Type B pancreatic cell (in vitro differentiated cells): ENCODE results near the gene CGNL1. TPM values are rescaled to one million over a fixed set of nuclear protein-coding genes. Genes with fewer than 3 reads are reported as not detected.

Experiments
- DNase-seq: peaks from one replicate; pipeline ENCODE4 v3.0.0; 2021; ENCODE audit warnings: mixed read lengths; ENCODE audit not compliant: unreplicated experiment; ENCODE audit errors: extremely low spot score
- H3K27ac Mint-ChIP-seq: 2 replicates; pipeline ENCODE4 v1.8.0; 2021; ENCODE audit warnings: mild to moderate bottlenecking, mixed read lengths
- H3K27me3 Mint-ChIP-seq: 2 replicates; pipeline ENCODE4 v1.8.0; 2021; ENCODE audit warnings: mixed read lengths
- H3K36me3 Mint-ChIP-seq: 2 replicates; pipeline ENCODE4 v1.8.0; 2021; ENCODE audit warnings: mixed read lengths
- H3K4me1 Mint-ChIP-seq: one replicate; pipeline ENCODE4 v1.8.0; 2021; ENCODE audit warnings: mixed read lengths; ENCODE audit not compliant: unreplicated experiment
- H3K4me3 Mint-ChIP-seq: 2 replicates; pipeline ENCODE4 v1.8.0; 2021; ENCODE audit warnings: mild to moderate bottlenecking, mixed read lengths
- H3K9me3 Mint-ChIP-seq: 2 replicates; pipeline ENCODE4 v1.8.0; 2021; ENCODE audit warnings: mixed read lengths
- total RNA-seq: library from RNA; stranded (reverse); gene quantifications from 2 replicates; pipeline ENCODE4 v1.2.1, GENCODE V29; 2021; ENCODE audit warnings: low replicate concordance
- TF ChIP-seq, protein P1 (sequence below): fragments of 200-600 bp; sonication (generic); conservative IDR thresholded peaks from 2 replicates; pipeline ENCODE4 v1.5.0; 2021; ENCODE audit warnings: antibody characterized with exemption, mild to moderate bottlenecking

The CGNL1 gene
- total RNA-seq, 1 donor from 2014 or later = 11.8 TPM

DNA sequence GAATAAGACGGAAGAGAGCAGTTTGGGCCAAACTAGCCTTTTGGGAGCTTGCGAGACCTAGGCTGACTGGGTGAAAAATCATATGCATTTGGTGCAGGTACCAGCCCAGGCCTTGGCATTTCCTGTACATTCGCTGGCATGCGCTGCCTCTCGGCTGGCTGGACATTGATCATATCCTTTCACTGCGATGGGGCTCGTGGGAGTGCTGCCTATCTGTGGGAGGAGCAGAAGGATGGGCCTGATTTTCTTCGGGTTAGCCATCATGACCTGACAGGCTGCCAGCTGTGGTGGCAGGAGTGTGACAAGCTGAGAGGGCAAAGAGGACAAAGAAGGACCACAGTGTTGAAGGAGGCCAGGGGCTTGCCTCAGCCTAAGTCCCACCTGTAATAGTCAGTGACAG is 14.3 kb downstream of the CGNL1 start:
- H3K36me3 Mint-ChIP-seq = peaks cover 4% of the 10 kb centered on the region
- H3K27me3 Mint-ChIP-seq = no peaks in the 10 kb centered on the region
- no peak overlapping the region for H3K4me3 Mint-ChIP-seq
- no peak overlapping the region for H3K27ac Mint-ChIP-seq
- peaks cover 37% of the 10 kb centered on the region for H3K4me1 Mint-ChIP-seq
- DNase-seq = no peak
- H3K9me3 Mint-ChIP-seq = peaks cover 5% of the 10 kb centered on the region
- TF ChIP-seq, protein P1, sequence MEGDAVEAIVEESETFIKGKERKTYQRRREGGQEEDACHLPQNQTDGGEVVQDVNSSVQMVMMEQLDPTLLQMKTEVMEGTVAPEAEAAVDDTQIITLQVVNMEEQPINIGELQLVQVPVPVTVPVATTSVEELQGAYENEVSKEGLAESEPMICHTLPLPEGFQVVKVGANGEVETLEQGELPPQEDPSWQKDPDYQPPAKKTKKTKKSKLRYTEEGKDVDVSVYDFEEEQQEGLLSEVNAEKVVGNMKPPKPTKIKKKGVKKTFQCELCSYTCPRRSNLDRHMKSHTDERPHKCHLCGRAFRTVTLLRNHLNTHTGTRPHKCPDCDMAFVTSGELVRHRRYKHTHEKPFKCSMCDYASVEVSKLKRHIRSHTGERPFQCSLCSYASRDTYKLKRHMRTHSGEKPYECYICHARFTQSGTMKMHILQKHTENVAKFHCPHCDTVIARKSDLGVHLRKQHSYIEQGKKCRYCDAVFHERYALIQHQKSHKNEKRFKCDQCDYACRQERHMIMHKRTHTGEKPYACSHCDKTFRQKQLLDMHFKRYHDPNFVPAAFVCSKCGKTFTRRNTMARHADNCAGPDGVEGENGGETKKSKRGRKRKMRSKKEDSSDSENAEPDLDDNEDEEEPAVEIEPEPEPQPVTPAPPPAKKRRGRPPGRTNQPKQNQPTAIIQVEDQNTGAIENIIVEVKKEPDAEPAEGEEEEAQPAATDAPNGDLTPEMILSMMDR = no peak

DNA sequence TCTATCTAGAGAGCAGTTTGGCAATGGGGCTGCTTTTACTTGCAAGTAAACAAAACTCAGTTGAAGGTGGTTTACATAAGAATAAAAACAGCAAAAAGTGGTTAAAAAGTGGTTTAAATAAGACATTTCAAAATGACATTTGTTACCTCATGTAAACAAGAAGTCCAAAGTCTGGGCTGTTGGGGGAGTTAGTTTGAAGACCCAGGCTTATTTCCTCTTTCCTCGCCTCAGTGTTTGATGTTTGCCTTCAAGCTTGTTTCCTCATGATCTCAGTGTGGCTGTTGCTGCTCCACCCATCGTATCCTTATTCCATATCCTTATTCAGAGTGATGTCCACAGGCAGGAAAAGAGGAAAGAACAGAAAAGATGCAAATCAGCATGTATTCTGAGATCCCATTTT is 15.2 kb downstream of the CGNL1 start:
- no peak for DNase-seq
- Mint-ChIP-seq H3K4me1 (peaks cover 34% of the 10 kb centered on the region), H3K9me3 (peaks cover 5% of the 10 kb centered on the region), H3K4me3 (no peak overlapping the region), H3K36me3 (peaks cover 4% of the 10 kb centered on the region), H3K27ac (no peak overlapping the region), H3K27me3 (no peaks in the 10 kb centered on the region)
- TF ChIP-seq, protein P1 = no peak

GRCh38 chr15:57393061-57393460 is 16.8 kb downstream of the CGNL1 start:
- Mint-ChIP-seq H3K4me3 (no peak overlapping the region), H3K27ac (no peak overlapping the region), H3K27me3 (no peaks in the 10 kb centered on the region), H3K36me3 (peaks cover 4% of the 10 kb centered on the region), H3K4me1 (peaks cover 21% of the 10 kb centered on the region), H3K9me3 (peaks cover 5% of the 10 kb centered on the region)
- DNase-seq = no peak
- TF ChIP-seq, protein P1 = no peak

DNA sequence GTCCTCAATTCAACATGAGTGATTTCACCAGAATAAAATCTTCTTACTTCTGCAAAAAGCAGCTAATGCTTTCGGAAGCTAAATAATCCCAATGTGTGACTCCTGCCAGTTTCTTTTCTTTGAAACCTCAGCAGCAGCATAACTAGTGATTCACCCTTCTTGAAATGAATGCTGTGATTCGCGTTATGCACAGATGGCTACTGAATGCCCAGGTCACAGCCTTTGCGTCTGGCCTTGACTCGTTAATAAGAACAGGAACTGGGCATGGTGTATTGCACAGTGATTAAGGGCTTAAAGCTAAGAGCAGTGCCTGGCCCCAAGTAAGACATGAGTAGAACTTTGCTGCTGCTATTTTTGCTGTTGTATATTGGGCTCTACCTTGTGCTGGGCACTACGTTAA is 19.0 kb downstream of the CGNL1 start:
- DNase-seq = no peak
- H3K27ac Mint-ChIP-seq = no peak overlapping the region
- peaks cover 2% of the 10 kb centered on the region for H3K36me3 Mint-ChIP-seq
- no peaks in the 10 kb centered on the region for H3K27me3 Mint-ChIP-seq
- H3K4me3 Mint-ChIP-seq = no peak overlapping the region
- peaks cover 9% of the 10 kb centered on the region for H3K4me1 Mint-ChIP-seq
- TF ChIP-seq, protein P1 = no peak
- H3K9me3 Mint-ChIP-seq = peaks cover 2% of the 10 kb centered on the region

DNA sequence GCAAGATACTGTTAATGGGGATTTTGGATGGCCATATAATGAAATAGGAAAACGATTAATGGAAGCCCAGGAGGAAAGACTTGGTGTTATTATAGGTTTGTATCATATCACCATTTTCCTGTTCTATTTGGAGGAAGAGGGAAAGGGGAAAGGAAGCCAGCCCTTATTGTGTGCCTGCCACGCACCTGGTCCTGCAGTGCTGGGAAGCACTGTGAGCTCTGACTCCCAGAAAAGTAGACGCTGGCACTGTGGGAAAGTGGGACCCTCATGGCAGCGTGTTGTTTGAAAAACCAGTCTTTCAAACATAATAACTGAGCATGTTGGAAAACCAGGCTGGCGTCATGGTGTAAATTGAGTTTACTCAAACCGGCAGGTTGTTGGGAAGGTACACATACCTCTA is 22.0 kb downstream of the CGNL1 start:
- H3K27me3 Mint-ChIP-seq = no peaks in the 10 kb centered on the region
- TF ChIP-seq, protein P1 = no peak
- H3K9me3 Mint-ChIP-seq = no peaks in the 10 kb centered on the region
- no peak for DNase-seq
- no peak overlapping the region for H3K27ac Mint-ChIP-seq
- no peak overlapping the region for H3K4me3 Mint-ChIP-seq
- no peaks in the 10 kb centered on the region for H3K36me3 Mint-ChIP-seq
- peaks cover 3% of the 10 kb centered on the region for H3K4me1 Mint-ChIP-seq

- TF ChIP-seq, protein P1 = no peak
- no peaks in the 10 kb centered on the region for H3K27me3 Mint-ChIP-seq
- H3K4me1 Mint-ChIP-seq = peaks cover 30% of the 10 kb centered on the region
- H3K27ac Mint-ChIP-seq = no peak overlapping the region
- H3K36me3 Mint-ChIP-seq = no peaks in the 10 kb centered on the region
- no peak for DNase-seq
- H3K9me3 Mint-ChIP-seq = no peaks in the 10 kb centered on the region
- no peak overlapping the region for H3K4me3 Mint-ChIP-seq
Observed at GRCh38 chr15:57401546-57401945, 25.2 kb downstream of the CGNL1 start.
